Gastrocnemius medialis (tissue), 4 donors: ENCODE data around the gene FAM118A. TPM values are rescaled to one million over a fixed set of nuclear protein-coding genes. Genes with fewer than 3 reads are reported as not detected.
A peak's percentile ranks its signal among the peaks of the same experiment; 100 is the strongest.

Experiments used
- ATAC-seq, 2 donors: fragments of 150-250 bp; one replicate each; pipeline ENCODE4 v1.9.1; 2016
- DNase-seq, 2 donors: peaks; one replicate each; pipeline ENCODE4 v3.0.0-alpha.2; 2019
- H3K27ac ChIP-seq, 4 donors: fragments of 200-600 bp; sonication (generic); 1 replicate in 1 of 4; 2 replicates in 3 of 4; pipeline ENCODE4 v1.5.1; 2016 to 2018; ENCODE audit warnings: mild to moderate bottlenecking in 2 of 4, moderate library complexity in 1 of 4
- H3K27me3 ChIP-seq, 3 donors: fragments of 200-600 bp; sonication (generic) in 2 of 3; 1 replicate in 1 of 3; 2 replicates in 2 of 3; pipeline versions ENCODE4 v1.5.1 to v1.6.0; 2016 to 2019; ENCODE audit warnings: mild to moderate bottlenecking in 1 of 3, moderate library complexity in 1 of 3
- H3K36me3 ChIP-seq, 2 donors: fragments of 200-600 bp; sonication (generic) in 1 of 2; one replicate each; pipeline ENCODE4 v1.5.1; 2017 to 2018
- H3K4me1 ChIP-seq, 2 donors: fragments of 200-600 bp; sonication (generic) in 1 of 2; one replicate each; pipeline ENCODE4 v1.5.1; 2016 to 2017; ENCODE audit warnings: mild to moderate bottlenecking in 2 of 2
- H3K4me3 ChIP-seq, 4 donors: fragments of 200-600 bp; sonication (generic) in 3 of 4; 1 replicate in 1 of 4; 2 replicates in 3 of 4; pipeline ENCODE4 v1.5.1; 2016 to 2019; ENCODE audit warnings: mild to moderate bottlenecking in 2 of 4
- H3K9me3 ChIP-seq, 3 donors: fragments of 200-600 bp; sonication (generic) in 2 of 3; 1 replicate in 1 of 3; 2 replicates in 2 of 3; pipeline ENCODE4 v1.5.1; 2016 to 2019
- CTCF ChIP-seq, 5 experiments: fragments of 450-650 bp in 3 of 5; fragments of 200-600 bp in 2 of 5; sonication (generic) in 2 of 5; IDR thresholded peaks in 4 of 5; conservative IDR thresholded peaks in 1 of 5; 1 replicate in 4 of 5; 2 replicates in 1 of 5; pipeline ENCODE4 v1.5.1; 2016 to 2019; ENCODE audit warnings: antibody characterized with exemption in 5 of 5, mild to moderate bottlenecking in 3 of 5, moderate library complexity in 3 of 5
- POLR2A ChIP-seq, 2 donors: fragments of 450-650 bp; IDR thresholded peaks; one replicate each; pipeline ENCODE4 v1.6.1; 2017; ENCODE audit warnings: antibody characterized with exemption in 2 of 2, mild to moderate bottlenecking in 2 of 2, moderate library complexity in 2 of 2
- in situ Hi-C, 4 donors: fragments of 200-750 bp; cut with MboI; loops; one replicate each; pipeline versions ENCODE4 v1.15.0 to v1.8.0; 2017; ENCODE audit warnings: low sequenced_read_pairs in 4 of 4
- intact Hi-C: fragments of 100-400 bp; cut with DNase I; formaldehyde crosslinking; loops from one replicate; pipeline ENCODE4 v1.15.1; 2023; ENCODE audit warnings: low total_unique reads
- total RNA-seq, 4 donors: library from RNA; depleted of rRNA; stranded (reverse); fragments of >200 nt; gene quantifications; one replicate each; pipeline versions ENCODE4 v1.1.0 to v1.2.3, GENCODE V29; 2016

The FAM118A gene
- total RNA-seq, 4 donors from 2014 or later = 4.1 to 30.0 (median 24.2) TPM

GRCh38 chr22:45376703-45377102, 67.0 kb downstream of the FAM118A start:
- in situ Hi-C loops = no loop called here
- Histone ChIP-seq H3K27ac (no peak overlapping the region), H3K4me3 (no peak overlapping the region), H3K4me1 (no peaks in the 10 kb centered on the region), H3K36me3 (no peaks in the 10 kb centered on the region), H3K27me3 (no peaks in the 10 kb centered on the region), H3K9me3 (no peaks in the 10 kb centered on the region)
- intact Hi-C loops = no loop called here
- TF ChIP-seq POLR2A (IDR thresholded peaks at IDR 0.05) (no peak), CTCF (IDR thresholded peaks at IDR 0.05 in 4 of 5, conservative IDR thresholded peaks at IDR 0.05 in 1 of 5) (no peak)
- peak; percentile 30 to 31 for DNase-seq
- no peak for ATAC-seq

- TF ChIP-seq POLR2A (IDR thresholded peaks at IDR 0.05) = no peak
- TF ChIP-seq CTCF (IDR thresholded peaks at IDR 0.05 in 4 of 5, conservative IDR thresholded peaks at IDR 0.05 in 1 of 5) = no peak
- no peak for DNase-seq
- ATAC-seq = no peak
- Histone ChIP-seq H3K4me1 (no peaks in the 10 kb centered on the region), H3K4me3 (no peak overlapping the region), H3K9me3 (no peaks in the 10 kb centered on the region), H3K27ac (no peak overlapping the region), H3K36me3 (no peaks in the 10 kb centered on the region), H3K27me3 (no peaks in the 10 kb centered on the region)
- intact Hi-C loops = no loop called here
- in situ Hi-C loops = no loop called here
These were observed 71.6 kb downstream of the FAM118A start for GRCh38 chr22:45381348-45381747.

GRCh38 chr22:45389546-45389945, 79.8 kb downstream of the FAM118A start:
- Histone ChIP-seq H3K9me3 (no peaks in the 10 kb centered on the region), H3K4me1 (no peaks in the 10 kb centered on the region), H3K27me3 (no peaks in the 10 kb centered on the region), H3K4me3 (no peak overlapping the region), H3K36me3 (no peaks in the 10 kb centered on the region), H3K27ac (no peak overlapping the region)
- intact Hi-C loops (no loop called here), in situ Hi-C loops (no loop called here)
- DNase-seq (no peak), ATAC-seq (no peak)
- no peak for TF ChIP-seq CTCF (IDR thresholded peaks at IDR 0.05 in 4 of 5, conservative IDR thresholded peaks at IDR 0.05 in 1 of 5)
- no peak for TF ChIP-seq POLR2A (IDR thresholded peaks at IDR 0.05)

Other genes starting within 250 kb of the FAM118A start
- 10 to 100 TPM; 18.0 to 30.6 (median 26.3) TPM for gene NUP50, start 146.0 kb upstream of the FAM118A start, total RNA-seq
- gene KIAA0930, start 69.0 kb upstream of the FAM118A start, total RNA-seq = 10 to 100 TPM; 45.1 to 99.9 (median 53.7) TPM
- gene UPK3A, start 25.0 kb upstream of the FAM118A start, total RNA-seq = 1 to 10 TPM in 2 of 4 donors, under 1 TPM in 2; 0.70 to 6.4 (median 2.1) TPM
- gene SMC1B, start 103.7 kb downstream of the FAM118A start, total RNA-seq = not detected
- not detected for gene RIBC2, start 103.8 kb downstream of the FAM118A start, total RNA-seq
- gene FBLN1, start 192.9 kb downstream of the FAM118A start, total RNA-seq = 10 to 100 TPM; 12.5 to 37.1 (median 19.2) TPM